Astrocyte of the spinal cord (primary cell): Measurements from ENCODE around the gene CTSZ.

ENCODE experiments used
- DNase-seq: peaks from one replicate; pipeline ENCODE4 v3.0.0; 2011; ENCODE audit warnings: low read depth, low spot score
- H3K4me3 ChIP-seq: 2 replicates; pipeline ENCODE4 v1.5.1; 2011; ENCODE audit warnings: low read depth, mild to moderate bottlenecking, low read length, moderate library complexity
- CTCF ChIP-seq: IDR thresholded peaks from 2 replicates; pipeline ENCODE4 v1.5.1; 2012; ENCODE audit warnings: low read depth, mild to moderate bottlenecking, low read length, inconsistent platforms
- in situ Hi-C: cut with HindIII; loops from 2 replicates; pipeline ENCODE4 v1.10.0; 2017; ENCODE audit warnings: low sequenced_read_pairs

CTSZ gene

GRCh38 chr20:58997141-58997770 is 9.8 kb downstream of the CTSZ start:
- no peak overlapping the region for H3K4me3 ChIP-seq
- in situ Hi-C loops: no loop called here
- no peak for TF ChIP-seq CTCF
- DNase-seq: no peak

GRCh38 chr20:58996226-58996611 is 10.8 kb downstream of the CTSZ start:
- in situ Hi-C loops: no loop called here
- TF ChIP-seq CTCF: no peak
- no peak for DNase-seq
- H3K4me3 ChIP-seq: no peak overlapping the region

GRCh38 chr20:58995461-58996225 is 11.4 kb downstream of the CTSZ start:
- TF ChIP-seq CTCF: no peak
- no peak overlapping the region for H3K4me3 ChIP-seq
- no peak for DNase-seq
- in situ Hi-C loops: no loop called here

GRCh38 chr20:58994390-58995159 is 12.5 kb downstream of the CTSZ start:
- no peak for DNase-seq
- H3K4me3 ChIP-seq: no peak overlapping the region
- TF ChIP-seq CTCF: no peak
- in situ Hi-C loops: no loop called here

- DNase-seq: no peak
- no peak for TF ChIP-seq CTCF
- in situ Hi-C loops: no loop called here
- no peak overlapping the region for H3K4me3 ChIP-seq
These were observed 13.5 kb downstream of the CTSZ start for GRCh38 chr20:58993332-58994248.

GRCh38 chr20:58992911-58993310 is 14.1 kb downstream of the CTSZ start:
- no peak for TF ChIP-seq CTCF
- DNase-seq: no peak
- no peak overlapping the region for H3K4me3 ChIP-seq
- in situ Hi-C loops: no loop called here
